Measurements from ENCODE around the gene PLAGL1.

The PLAGL1 gene

DNA sequence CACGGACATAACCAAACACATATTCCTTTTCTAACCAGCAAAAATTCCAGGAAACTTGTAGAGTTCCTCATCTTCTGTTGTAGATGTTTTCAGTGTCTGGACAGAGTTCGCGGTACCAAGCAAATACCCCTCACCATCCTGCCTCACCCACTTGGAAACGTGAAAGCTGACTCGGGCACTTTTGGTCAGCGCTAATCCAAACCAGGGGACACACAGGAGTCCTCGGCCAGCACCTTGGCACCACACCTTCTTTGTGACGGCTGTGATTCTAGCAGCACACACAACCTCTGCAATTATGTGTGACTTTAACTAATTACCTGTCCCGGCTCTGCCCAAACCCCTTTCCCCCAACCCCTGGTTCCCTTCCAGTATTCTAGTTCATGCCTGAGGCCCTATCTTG lies 58.1 kb downstream of the PLAGL1 start:
- no peaks in the 10 kb centered on the region for H3K4me1 ChIP-seq (ENCODE audit: low read length)
- H2AFZ ChIP-seq (ENCODE audit: low read depth, low read length), result no peak overlapping the region
- TF ChIP-seq, protein P1, sequence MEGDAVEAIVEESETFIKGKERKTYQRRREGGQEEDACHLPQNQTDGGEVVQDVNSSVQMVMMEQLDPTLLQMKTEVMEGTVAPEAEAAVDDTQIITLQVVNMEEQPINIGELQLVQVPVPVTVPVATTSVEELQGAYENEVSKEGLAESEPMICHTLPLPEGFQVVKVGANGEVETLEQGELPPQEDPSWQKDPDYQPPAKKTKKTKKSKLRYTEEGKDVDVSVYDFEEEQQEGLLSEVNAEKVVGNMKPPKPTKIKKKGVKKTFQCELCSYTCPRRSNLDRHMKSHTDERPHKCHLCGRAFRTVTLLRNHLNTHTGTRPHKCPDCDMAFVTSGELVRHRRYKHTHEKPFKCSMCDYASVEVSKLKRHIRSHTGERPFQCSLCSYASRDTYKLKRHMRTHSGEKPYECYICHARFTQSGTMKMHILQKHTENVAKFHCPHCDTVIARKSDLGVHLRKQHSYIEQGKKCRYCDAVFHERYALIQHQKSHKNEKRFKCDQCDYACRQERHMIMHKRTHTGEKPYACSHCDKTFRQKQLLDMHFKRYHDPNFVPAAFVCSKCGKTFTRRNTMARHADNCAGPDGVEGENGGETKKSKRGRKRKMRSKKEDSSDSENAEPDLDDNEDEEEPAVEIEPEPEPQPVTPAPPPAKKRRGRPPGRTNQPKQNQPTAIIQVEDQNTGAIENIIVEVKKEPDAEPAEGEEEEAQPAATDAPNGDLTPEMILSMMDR (IDR thresholded peaks at IDR 0.05; ENCODE audit: low read depth, low read length), result no peak
- TF ChIP-seq EZH2phosphoT487 (IDR thresholded peaks at IDR 0.05; ENCODE audit: low read depth), result no peak
- no peaks in the 10 kb centered on the region for H3K9me3 ChIP-seq (ENCODE audit: insufficient read depth, low read length)
- H4K20me1 ChIP-seq (ENCODE audit: insufficient read depth, low read length), result no peaks in the 10 kb centered on the region
- H3K9ac ChIP-seq (ENCODE audit: low read length), result no peak overlapping the region
- H3K4me2 ChIP-seq (ENCODE audit: low read length), result no peak overlapping the region
- H3K79me2 ChIP-seq (ENCODE audit: low read length), result no peaks in the 10 kb centered on the region
- no peaks in the 10 kb centered on the region for H3K36me3 ChIP-seq (replicated peaks; ENCODE audit: low read depth, low read length)
- no peak overlapping the region for H3K27ac ChIP-seq (ENCODE audit: low read length)
- no peaks in the 10 kb centered on the region for H3K27me3 ChIP-seq (ENCODE audit: low read depth, low read length)
- H3K4me3 ChIP-seq (ENCODE audit: low read length), result no peak overlapping the region

DNA sequence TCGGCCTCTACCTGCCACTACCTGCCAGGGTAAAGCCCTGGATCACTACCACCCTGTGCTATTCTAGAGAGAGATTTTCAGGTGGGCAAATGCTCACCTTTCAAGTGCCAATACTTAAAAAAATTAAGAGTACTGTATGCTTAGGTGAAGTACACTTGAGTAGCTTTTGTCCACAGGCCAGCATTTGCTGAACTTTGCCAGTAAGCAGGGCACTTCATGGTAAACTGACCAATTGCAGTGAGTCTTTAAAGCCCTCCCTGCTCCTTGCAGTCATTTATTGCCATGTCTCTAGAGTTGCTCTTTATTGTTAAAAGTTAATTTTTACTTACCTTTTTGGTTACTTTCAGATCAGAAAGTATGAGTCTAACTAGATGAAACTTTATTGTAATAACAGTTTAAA lies 58.5 kb downstream of the PLAGL1 start:
- Histone ChIP-seq H3K36me3 (replicated peaks; ENCODE audit: low read depth, low read length) (no peaks in the 10 kb centered on the region), H3K79me2 (ENCODE audit: low read length) (no peaks in the 10 kb centered on the region), H3K27ac (ENCODE audit: low read length) (no peak overlapping the region), H3K27me3 (ENCODE audit: low read depth, low read length) (no peaks in the 10 kb centered on the region), H2AFZ (ENCODE audit: low read depth, low read length) (no peak overlapping the region), H3K4me1 (ENCODE audit: low read length) (no peaks in the 10 kb centered on the region), H3K9me3 (ENCODE audit: insufficient read depth, low read length) (no peaks in the 10 kb centered on the region), H4K20me1 (ENCODE audit: insufficient read depth, low read length) (no peaks in the 10 kb centered on the region), H3K4me2 (ENCODE audit: low read length) (no peak overlapping the region), H3K4me3 (ENCODE audit: low read length) (no peak overlapping the region), H3K9ac (ENCODE audit: low read length) (no peak overlapping the region)
- TF ChIP-seq EZH2phosphoT487 (IDR thresholded peaks at IDR 0.05; ENCODE audit: low read depth), result no peak
- TF ChIP-seq, protein P1 (IDR thresholded peaks at IDR 0.05; ENCODE audit: low read depth, low read length), result no peak

- H3K27ac ChIP-seq (ENCODE audit: low read length), result no peak overlapping the region
- H3K4me1 ChIP-seq (ENCODE audit: low read length), result no peaks in the 10 kb centered on the region
- H3K4me2 ChIP-seq (ENCODE audit: low read length), result no peak overlapping the region
- H3K9ac ChIP-seq (ENCODE audit: low read length), result no peak overlapping the region
- no peaks in the 10 kb centered on the region for H4K20me1 ChIP-seq (ENCODE audit: insufficient read depth, low read length)
- TF ChIP-seq EZH2phosphoT487 (IDR thresholded peaks at IDR 0.05; ENCODE audit: low read depth), result no peak
- TF ChIP-seq, protein P1 (IDR thresholded peaks at IDR 0.05; ENCODE audit: low read depth, low read length), result no peak
- no peak overlapping the region for H3K4me3 ChIP-seq (ENCODE audit: low read length)
- H2AFZ ChIP-seq (ENCODE audit: low read depth, low read length), result no peak overlapping the region
- H3K79me2 ChIP-seq (ENCODE audit: low read length), result no peaks in the 10 kb centered on the region
- H3K36me3 ChIP-seq (replicated peaks; ENCODE audit: low read depth, low read length), result no peaks in the 10 kb centered on the region
- H3K9me3 ChIP-seq (ENCODE audit: insufficient read depth, low read length), result no peaks in the 10 kb centered on the region
- H3K27me3 ChIP-seq (ENCODE audit: low read depth, low read length), result no peaks in the 10 kb centered on the region
Measured at GRCh38 chr6:143948208-143948607, 59.9 kb downstream of the PLAGL1 start.

GRCh38 chr6:143941852-143942627 lies 66.0 kb downstream of the PLAGL1 start:
- Histone ChIP-seq H3K4me3 (ENCODE audit: low read length) (peak overlapping the region; percentile 73), H3K27ac (ENCODE audit: low read length) (no peak overlapping the region), H2AFZ (ENCODE audit: low read depth, low read length) (peak overlapping the region; percentile 86), H4K20me1 (ENCODE audit: insufficient read depth, low read length) (no peaks in the 10 kb centered on the region), H3K4me1 (ENCODE audit: low read length) (peaks cover 27% of the 10 kb centered on the region), H3K36me3 (replicated peaks; ENCODE audit: low read depth, low read length) (no peaks in the 10 kb centered on the region), H3K9ac (ENCODE audit: low read length) (peak overlapping the region; percentile 33; the same call in 1 of the 2 replicates), H3K27me3 (ENCODE audit: low read depth, low read length) (no peaks in the 10 kb centered on the region), H3K79me2 (ENCODE audit: low read length) (no peaks in the 10 kb centered on the region), H3K9me3 (ENCODE audit: insufficient read depth, low read length) (no peaks in the 10 kb centered on the region), H3K4me2 (ENCODE audit: low read length) (peak overlapping the region; percentile 71)
- TF ChIP-seq, protein P1 (IDR thresholded peaks at IDR 0.05; ENCODE audit: low read depth, low read length), result peak; percentile 87
- TF ChIP-seq EZH2phosphoT487 (IDR thresholded peaks at IDR 0.05; ENCODE audit: low read depth), result no peak

Measured in OCI-LY3 (cell line).